HCT116 (cell line): ENCODE results near the gene DCUN1D2.

Experiments
- ATF3 ChIP-seq: IDR thresholded peaks from 2 replicates; pipeline ENCODE4 v1.6.1; 2012
- EGR1 ChIP-seq: IDR thresholded peaks from 2 replicates; pipeline ENCODE4 v1.6.1; 2012; ENCODE audit warnings: low read depth
- POLR2A ChIP-seq: IDR thresholded peaks from 2 replicates; pipeline ENCODE4 v1.7.0; 2011; ENCODE audit warnings: borderline replicate concordance; ENCODE audit not compliant: insufficient read depth, insufficient read length; ENCODE audit errors: extremely low read depth
- SP1 ChIP-seq: IDR thresholded peaks from 2 replicates; pipeline ENCODE4 v1.6.1; 2012; ENCODE audit warnings: low read depth
- SRF ChIP-seq: IDR thresholded peaks from 2 replicates; pipeline ENCODE4 v1.6.1; 2012; ENCODE audit warnings: low read depth
- YY1 ChIP-seq: IDR thresholded peaks from 2 replicates; pipeline ENCODE4 v1.6.1; 2011; ENCODE audit warnings: low read length, low read depth, moderate library complexity, mild to moderate bottlenecking; ENCODE audit not compliant: insufficient replicate concordance; ENCODE audit errors: extremely low read depth
- ZBTB33 ChIP-seq: IDR thresholded peaks from 2 replicates; pipeline ENCODE4 v1.6.1; 2011; ENCODE audit warnings: mild to moderate bottlenecking, low read length, moderate library complexity; ENCODE audit not compliant: insufficient replicate concordance; ENCODE audit errors: extremely low read depth
- TF ChIP-seq, protein P1 (sequence below), 3 experiments: fragments of 200-600 bp in 1 of 3; sonication (generic) in 1 of 3; IDR thresholded peaks in 2 of 3; conservative IDR thresholded peaks in 1 of 3; 2 replicates each; pipeline ENCODE4 v1.5.1; 2012 to 2017; ENCODE audit warnings: low read depth in 2 of 3, low read length in 2 of 3, antibody characterized with exemption in 1 of 3, borderline replicate concordance in 1 of 3, control low read depth in 1 of 3, mild to moderate bottlenecking in 1 of 3, mixed read lengths in 1 of 3, mixed run types in 1 of 3, moderate library complexity in 1 of 3; ENCODE audit not compliant: insufficient read depth in 1 of 3
- TF ChIP-seq, protein P2 (sequence below): IDR thresholded peaks from 2 replicates; pipeline ENCODE4 v1.6.1; 2012; ENCODE audit warnings: low read depth
- TF ChIP-seq, protein P3 (sequence below): IDR thresholded peaks from 2 replicates; pipeline ENCODE4 v1.6.1; 2012

- no peak for TF ChIP-seq EGR1
- no peak for TF ChIP-seq YY1
- TF ChIP-seq, protein P1, sequence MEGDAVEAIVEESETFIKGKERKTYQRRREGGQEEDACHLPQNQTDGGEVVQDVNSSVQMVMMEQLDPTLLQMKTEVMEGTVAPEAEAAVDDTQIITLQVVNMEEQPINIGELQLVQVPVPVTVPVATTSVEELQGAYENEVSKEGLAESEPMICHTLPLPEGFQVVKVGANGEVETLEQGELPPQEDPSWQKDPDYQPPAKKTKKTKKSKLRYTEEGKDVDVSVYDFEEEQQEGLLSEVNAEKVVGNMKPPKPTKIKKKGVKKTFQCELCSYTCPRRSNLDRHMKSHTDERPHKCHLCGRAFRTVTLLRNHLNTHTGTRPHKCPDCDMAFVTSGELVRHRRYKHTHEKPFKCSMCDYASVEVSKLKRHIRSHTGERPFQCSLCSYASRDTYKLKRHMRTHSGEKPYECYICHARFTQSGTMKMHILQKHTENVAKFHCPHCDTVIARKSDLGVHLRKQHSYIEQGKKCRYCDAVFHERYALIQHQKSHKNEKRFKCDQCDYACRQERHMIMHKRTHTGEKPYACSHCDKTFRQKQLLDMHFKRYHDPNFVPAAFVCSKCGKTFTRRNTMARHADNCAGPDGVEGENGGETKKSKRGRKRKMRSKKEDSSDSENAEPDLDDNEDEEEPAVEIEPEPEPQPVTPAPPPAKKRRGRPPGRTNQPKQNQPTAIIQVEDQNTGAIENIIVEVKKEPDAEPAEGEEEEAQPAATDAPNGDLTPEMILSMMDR (IDR thresholded peaks at IDR 0.05 in 2 of 3, conservative IDR thresholded peaks at IDR 0.05 in 1 of 3; ENCODE audit: borderline replicate concordance in 1 of 3, insufficient read depth in 1 of 3, low read depth in 2 of 3, low read length in 2 of 3), result no peak
- no peak for TF ChIP-seq ATF3
- TF ChIP-seq, protein P2, sequence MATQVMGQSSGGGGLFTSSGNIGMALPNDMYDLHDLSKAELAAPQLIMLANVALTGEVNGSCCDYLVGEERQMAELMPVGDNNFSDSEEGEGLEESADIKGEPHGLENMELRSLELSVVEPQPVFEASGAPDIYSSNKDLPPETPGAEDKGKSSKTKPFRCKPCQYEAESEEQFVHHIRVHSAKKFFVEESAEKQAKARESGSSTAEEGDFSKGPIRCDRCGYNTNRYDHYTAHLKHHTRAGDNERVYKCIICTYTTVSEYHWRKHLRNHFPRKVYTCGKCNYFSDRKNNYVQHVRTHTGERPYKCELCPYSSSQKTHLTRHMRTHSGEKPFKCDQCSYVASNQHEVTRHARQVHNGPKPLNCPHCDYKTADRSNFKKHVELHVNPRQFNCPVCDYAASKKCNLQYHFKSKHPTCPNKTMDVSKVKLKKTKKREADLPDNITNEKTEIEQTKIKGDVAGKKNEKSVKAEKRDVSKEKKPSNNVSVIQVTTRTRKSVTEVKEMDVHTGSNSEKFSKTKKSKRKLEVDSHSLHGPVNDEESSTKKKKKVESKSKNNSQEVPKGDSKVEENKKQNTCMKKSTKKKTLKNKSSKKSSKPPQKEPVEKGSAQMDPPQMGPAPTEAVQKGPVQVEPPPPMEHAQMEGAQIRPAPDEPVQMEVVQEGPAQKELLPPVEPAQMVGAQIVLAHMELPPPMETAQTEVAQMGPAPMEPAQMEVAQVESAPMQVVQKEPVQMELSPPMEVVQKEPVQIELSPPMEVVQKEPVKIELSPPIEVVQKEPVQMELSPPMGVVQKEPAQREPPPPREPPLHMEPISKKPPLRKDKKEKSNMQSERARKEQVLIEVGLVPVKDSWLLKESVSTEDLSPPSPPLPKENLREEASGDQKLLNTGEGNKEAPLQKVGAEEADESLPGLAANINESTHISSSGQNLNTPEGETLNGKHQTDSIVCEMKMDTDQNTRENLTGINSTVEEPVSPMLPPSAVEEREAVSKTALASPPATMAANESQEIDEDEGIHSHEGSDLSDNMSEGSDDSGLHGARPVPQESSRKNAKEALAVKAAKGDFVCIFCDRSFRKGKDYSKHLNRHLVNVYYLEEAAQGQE, result no peak
- no peak for TF ChIP-seq POLR2A
- TF ChIP-seq ZBTB33, result no peak
- no peak for TF ChIP-seq SRF
- TF ChIP-seq, protein P3, sequence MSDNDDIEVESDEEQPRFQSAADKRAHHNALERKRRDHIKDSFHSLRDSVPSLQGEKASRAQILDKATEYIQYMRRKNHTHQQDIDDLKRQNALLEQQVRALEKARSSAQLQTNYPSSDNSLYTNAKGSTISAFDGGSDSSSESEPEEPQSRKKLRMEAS, result no peak
- TF ChIP-seq SP1, result no peak
Observed at GRCh38 chr13:113420232-113420631, 70.3 kb downstream of the DCUN1D2 start.
